ENCODE results near the gene CLEC18B.
"Not testable (repeated sequence)": the region's sequence is repeated elsewhere in the genome, so short reads cannot be mapped to it uniquely, and the experiment has no call there.

Gene CLEC18B

DNA sequence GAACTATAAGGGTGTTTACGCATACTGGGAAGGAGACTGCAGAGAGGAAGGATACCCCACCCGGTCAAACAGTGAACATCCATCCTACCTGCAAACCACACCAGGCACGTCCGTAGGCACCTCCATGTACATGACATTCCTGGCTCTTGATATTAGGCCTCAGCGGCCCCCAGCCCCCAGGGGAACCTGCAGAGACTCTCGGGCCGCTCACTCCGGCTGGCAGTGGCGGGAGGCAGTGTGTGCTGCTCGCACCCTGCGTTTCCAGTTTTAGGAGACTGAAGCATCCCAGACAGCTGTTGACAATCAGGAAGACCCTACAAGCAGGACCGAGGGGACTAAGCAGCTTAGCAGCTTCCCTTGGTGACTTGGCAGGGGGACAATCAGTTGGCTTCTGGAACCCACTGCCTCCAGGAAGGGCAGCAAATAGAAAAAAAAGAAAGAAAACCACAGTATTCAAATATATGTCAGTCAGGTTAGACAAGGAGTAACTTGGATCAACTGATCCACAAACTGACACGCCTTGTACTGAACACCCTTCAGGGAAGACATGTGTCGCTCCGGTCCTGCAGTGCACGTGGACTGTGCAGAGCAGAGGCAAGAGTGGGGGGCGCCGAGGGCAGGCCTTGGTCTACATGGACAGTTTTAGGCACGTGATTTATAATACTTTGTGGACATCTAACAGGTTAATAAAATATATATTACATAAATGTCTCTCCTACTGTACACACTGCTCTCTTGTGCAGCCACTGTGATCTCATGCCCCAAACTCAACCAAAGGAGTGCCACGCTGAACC is 29.9 kb upstream of the CLEC18B start:
- TF ChIP-seq, protein P1, sequence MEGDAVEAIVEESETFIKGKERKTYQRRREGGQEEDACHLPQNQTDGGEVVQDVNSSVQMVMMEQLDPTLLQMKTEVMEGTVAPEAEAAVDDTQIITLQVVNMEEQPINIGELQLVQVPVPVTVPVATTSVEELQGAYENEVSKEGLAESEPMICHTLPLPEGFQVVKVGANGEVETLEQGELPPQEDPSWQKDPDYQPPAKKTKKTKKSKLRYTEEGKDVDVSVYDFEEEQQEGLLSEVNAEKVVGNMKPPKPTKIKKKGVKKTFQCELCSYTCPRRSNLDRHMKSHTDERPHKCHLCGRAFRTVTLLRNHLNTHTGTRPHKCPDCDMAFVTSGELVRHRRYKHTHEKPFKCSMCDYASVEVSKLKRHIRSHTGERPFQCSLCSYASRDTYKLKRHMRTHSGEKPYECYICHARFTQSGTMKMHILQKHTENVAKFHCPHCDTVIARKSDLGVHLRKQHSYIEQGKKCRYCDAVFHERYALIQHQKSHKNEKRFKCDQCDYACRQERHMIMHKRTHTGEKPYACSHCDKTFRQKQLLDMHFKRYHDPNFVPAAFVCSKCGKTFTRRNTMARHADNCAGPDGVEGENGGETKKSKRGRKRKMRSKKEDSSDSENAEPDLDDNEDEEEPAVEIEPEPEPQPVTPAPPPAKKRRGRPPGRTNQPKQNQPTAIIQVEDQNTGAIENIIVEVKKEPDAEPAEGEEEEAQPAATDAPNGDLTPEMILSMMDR (IDR thresholded peaks at IDR 0.05; ENCODE audit: borderline replicate concordance, insufficient read depth, low read depth, low read length) = no peak
- no peak overlapping the region for H3K4me3 ChIP-seq (ENCODE audit: low read depth, low read length)

DNA sequence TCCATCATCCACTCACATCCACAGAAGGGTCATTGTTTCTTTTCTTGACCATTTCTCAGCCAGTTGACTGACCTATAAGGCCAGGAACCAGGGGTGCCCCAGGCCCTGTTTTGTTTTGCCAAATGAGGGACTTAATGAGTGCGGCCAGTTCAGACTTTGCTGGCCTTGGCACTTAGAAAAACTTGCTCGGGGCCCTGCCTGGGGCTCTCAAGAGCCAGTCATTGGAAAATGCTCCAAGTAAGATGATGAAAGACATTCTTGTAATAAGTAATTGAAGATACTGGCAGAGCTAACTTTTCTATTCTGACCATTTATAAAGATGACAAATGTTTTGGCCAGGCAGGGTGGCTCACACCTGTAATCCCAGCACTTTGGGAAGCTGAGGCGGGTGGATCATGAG is 29.0 kb upstream of the CLEC18B start:
- no peak overlapping the region for H3K4me3 ChIP-seq (ENCODE audit: low read depth, low read length)
- TF ChIP-seq, protein P1 (IDR thresholded peaks at IDR 0.05; ENCODE audit: borderline replicate concordance, insufficient read depth, low read depth, low read length) = no peak

DNA sequence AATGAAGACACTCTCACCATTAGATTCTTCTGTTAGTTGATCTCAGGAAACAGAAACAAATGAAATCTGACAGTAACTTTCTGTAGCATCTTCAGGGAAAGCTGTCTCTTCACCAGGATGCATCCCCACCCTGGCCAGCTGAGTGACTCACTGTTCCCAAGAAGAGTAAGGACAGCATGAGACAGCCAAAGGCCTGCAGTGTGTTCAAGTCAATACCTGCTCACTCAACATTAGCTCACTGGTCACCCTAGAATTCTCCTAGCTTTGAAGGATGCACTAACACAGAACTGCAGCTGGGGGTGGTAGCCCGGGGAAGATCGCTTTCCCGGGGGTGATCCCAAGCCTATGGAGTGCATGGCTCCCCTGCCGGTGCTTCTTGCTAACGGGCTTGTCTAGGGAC is 28.2 kb upstream of the CLEC18B start:
- TF ChIP-seq, protein P1 (IDR thresholded peaks at IDR 0.05; ENCODE audit: borderline replicate concordance, insufficient read depth, low read depth, low read length) = no peak
- no peak overlapping the region for H3K4me3 ChIP-seq (ENCODE audit: low read depth, low read length)

DNA sequence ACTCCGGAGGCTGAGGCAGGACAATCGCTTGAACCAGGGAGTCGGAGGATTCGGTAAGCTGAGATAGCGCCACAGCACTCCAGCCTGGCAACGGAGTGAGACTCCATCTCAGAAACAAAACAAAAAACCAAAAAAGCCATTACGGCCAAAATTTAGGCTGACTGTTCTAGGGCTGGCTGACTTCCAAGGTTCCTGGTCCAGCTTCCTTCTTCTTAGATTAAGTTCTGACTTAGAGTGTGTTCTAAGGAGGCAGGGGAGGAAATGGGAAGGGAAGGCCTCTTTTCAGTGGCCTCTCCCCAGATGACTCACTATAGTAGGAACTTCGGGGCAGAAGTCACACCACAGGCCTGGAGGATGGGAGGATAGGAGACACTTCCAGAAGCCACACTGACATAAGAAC is 27.7 kb upstream of the CLEC18B start:
- TF ChIP-seq, protein P1 (IDR thresholded peaks at IDR 0.05; ENCODE audit: borderline replicate concordance, insufficient read depth, low read depth, low read length) = no peak

DNA sequence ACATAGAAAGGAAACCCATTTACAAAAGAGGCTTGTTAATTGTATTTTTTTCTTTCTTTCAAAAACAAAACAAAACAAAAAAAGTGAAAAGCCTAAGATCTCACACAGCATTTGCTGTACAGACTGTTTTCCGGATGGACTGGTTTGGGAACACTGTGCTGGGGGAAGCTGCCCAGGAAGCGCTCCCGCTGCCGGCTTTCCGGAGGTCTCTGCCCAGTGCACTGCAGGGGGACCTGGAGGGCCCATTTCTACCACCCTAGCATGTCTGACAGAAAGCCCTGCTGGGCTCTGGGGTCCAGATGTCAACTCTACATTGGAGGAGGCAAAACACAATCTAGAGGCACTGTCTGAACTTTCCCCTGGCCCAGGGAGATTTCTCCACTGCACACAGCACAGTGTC is 26.3 kb upstream of the CLEC18B start:
- TF ChIP-seq, protein P1 (IDR thresholded peaks at IDR 0.05; ENCODE audit: borderline replicate concordance, insufficient read depth, low read depth, low read length) = no peak
- H3K4me3 ChIP-seq (ENCODE audit: low read depth, low read length) = no peak overlapping the region

More for the DNA sequence above, 27.7 kb upstream of the CLEC18B start:
- H3K4me3 ChIP-seq (ENCODE audit: low read depth, low read length) = no peak overlapping the region

DNA sequence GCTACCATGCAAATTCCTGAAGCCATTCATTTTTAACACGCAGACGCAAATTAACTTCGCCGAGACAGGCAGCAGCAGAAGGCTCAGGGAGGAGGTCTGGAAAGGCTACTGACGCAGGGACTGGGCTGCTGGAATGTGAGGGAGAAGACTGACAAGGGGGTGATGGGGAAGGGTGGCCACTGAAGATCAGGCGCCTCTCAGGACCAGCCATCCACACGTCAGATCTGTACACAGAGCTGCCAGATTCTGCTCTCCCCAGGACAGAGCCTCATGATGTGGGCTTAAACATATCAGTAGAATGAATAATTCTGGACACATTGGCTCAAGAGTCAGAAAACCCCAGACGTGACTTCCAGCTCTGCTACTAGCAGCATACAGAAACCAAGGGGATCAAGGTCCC is 25.6 kb upstream of the CLEC18B start:
- H3K4me3 ChIP-seq (ENCODE audit: low read depth, low read length) = no peak overlapping the region
- TF ChIP-seq, protein P1 (IDR thresholded peaks at IDR 0.05; ENCODE audit: borderline replicate concordance, insufficient read depth, low read depth, low read length) = no peak

DNA sequence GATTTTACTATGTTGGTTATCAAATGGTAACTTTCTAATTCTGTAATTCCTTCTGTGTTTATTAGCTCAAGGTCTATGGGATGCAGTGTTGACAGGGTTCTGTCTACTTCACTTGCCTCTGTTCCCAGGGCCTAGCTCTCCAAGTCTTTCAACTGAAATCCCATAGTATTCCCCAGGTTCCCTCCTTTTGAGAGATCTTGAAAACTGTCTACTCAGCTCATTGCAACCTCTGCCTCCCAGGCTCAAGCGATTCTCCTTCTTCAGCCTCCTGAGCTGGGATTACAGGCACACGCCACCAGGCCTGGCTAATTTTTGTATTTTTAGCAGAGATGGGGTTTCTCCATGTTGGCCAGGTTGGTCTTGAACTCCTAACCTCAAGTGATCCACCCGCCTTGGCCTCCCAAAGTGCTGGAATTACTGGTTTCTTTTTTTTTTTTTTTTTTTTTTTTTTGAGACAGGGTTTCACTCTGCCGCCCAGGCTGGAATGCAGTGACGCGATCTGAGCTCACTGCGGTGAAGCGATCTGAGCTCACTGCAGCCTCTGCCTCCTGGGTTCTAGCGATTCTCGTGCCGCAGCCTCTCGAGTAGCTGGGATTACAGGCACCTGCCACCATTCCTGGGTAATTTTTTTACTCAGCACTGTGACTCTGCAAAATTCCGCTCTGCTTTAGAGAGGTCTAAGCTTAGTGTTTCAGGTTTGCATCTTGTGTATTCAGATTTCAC is 22.5 kb upstream of the CLEC18B start:
- not testable (repeated sequence) for H3K4me3 ChIP-seq (ENCODE audit: low read depth, low read length)

Data from GM12875 (cell line).